HG02840 (cell line): ENCODE data around the gene TPO.
"Not testable (repeated sequence)": the region's sequence is repeated elsewhere in the genome, so short reads cannot be mapped to it uniquely, and the experiment has no call there.

Source experiments
- ATAC-seq: cut with Tn5 transposase; IDR thresholded peaks from one replicate; pipeline ENCODE4 v1.9.1; 2021; ENCODE audit warnings: mild to moderate bottlenecking, moderate library complexity, moderate number of reproducible peaks; ENCODE audit not compliant: unreplicated experiment, low FRiP score

The TPO gene

GRCh38 chr2:1403565-1403964 is 9.7 kb upstream of the TPO start:
- ATAC-seq: no peak

- ATAC-seq: no peak
Measured at GRCh38 chr2:1405124-1405523, 8.1 kb upstream of the TPO start.

GRCh38 chr2:1405967-1406366 is 7.3 kb upstream of the TPO start:
- no peak for ATAC-seq

- ATAC-seq: no peak
Measured at GRCh38 chr2:1406434-1406833, 6.8 kb upstream of the TPO start.

GRCh38 chr2:1407950-1408675 is 5.2 kb upstream of the TPO start:
- no peak for ATAC-seq

- no peak for ATAC-seq
Measured at GRCh38 chr2:1414121-1414520, 858 bp downstream of the TPO start.

GRCh38 chr2:1414901-1415300 is 1.6 kb downstream of the TPO start:
- not testable (repeated sequence) for ATAC-seq

GRCh38 chr2:1415501-1415900 is 2.2 kb downstream of the TPO start:
- ATAC-seq: no peak

- ATAC-seq: no peak
Measured at GRCh38 chr2:1418566-1418965, 5.3 kb downstream of the TPO start.

- no peak for ATAC-seq
Measured at GRCh38 chr2:1420746-1421480, 7.7 kb downstream of the TPO start.

GRCh38 chr2:1421731-1422130 is 8.5 kb downstream of the TPO start:
- ATAC-seq: no peak

- no peak for ATAC-seq
Measured at GRCh38 chr2:1422131-1422530, 8.9 kb downstream of the TPO start.

- no peak for ATAC-seq
Measured at GRCh38 chr2:1422716-1423285, 9.5 kb downstream of the TPO start.

- no peak for ATAC-seq
Measured at GRCh38 chr2:1427086-1427485, 13.8 kb downstream of the TPO start.

GRCh38 chr2:1429895-1430294 is 16.6 kb downstream of the TPO start:
- ATAC-seq: no peak

GRCh38 chr2:1430491-1430890 is 17.2 kb downstream of the TPO start:
- no peak for ATAC-seq

- ATAC-seq: no peak
Measured at GRCh38 chr2:1431886-1432400, 18.7 kb downstream of the TPO start.

GRCh38 chr2:1432726-1433125 is 19.5 kb downstream of the TPO start:
- no peak for ATAC-seq

- no peak for ATAC-seq
Measured at GRCh38 chr2:1436369-1436768, 23.1 kb downstream of the TPO start.

- ATAC-seq: no peak
Measured at GRCh38 chr2:1437101-1437500, 23.8 kb downstream of the TPO start.

- no peak for ATAC-seq
Measured at GRCh38 chr2:1437537-1437936, 24.3 kb downstream of the TPO start.

GRCh38 chr2:1438972-1439371 is 25.7 kb downstream of the TPO start:
- ATAC-seq: no peak
